GM18511 (cell line): ENCODE results near the gene PAX2.

Experiments used
- ATAC-seq: cut with Tn5 transposase; IDR thresholded peaks from one replicate; pipeline ENCODE4 v1.9.1; 2021; ENCODE audit warnings: mild to moderate bottlenecking, moderate library complexity; ENCODE audit not compliant: unreplicated experiment

Gene PAX2

GRCh38 chr10:100835810-100836209 lies 90.4 kb downstream of the PAX2 start:
- no peak for ATAC-seq

- no peak for ATAC-seq
These were observed 91.5 kb downstream of the PAX2 start for GRCh38 chr10:100836891-100837290.

- ATAC-seq = no peak
These were observed 91.9 kb downstream of the PAX2 start for GRCh38 chr10:100837300-100837699.

- ATAC-seq = no peak
These were observed 93.6 kb downstream of the PAX2 start for GRCh38 chr10:100838986-100839385.

GRCh38 chr10:100841528-100841927 lies 96.1 kb downstream of the PAX2 start:
- no peak for ATAC-seq

- no peak for ATAC-seq
These were observed 102.1 kb downstream of the PAX2 start for GRCh38 chr10:100847440-100847839.

- ATAC-seq = no peak
These were observed 103.4 kb downstream of the PAX2 start for GRCh38 chr10:100848770-100849169.

- ATAC-seq = no peak
These were observed 112.9 kb downstream of the PAX2 start for GRCh38 chr10:100858261-100858660.

GRCh38 chr10:100858747-100859483 lies 113.5 kb downstream of the PAX2 start:
- no peak for ATAC-seq

GRCh38 chr10:100859484-100859763 lies 114.0 kb downstream of the PAX2 start:
- no peak for ATAC-seq

GRCh38 chr10:100863433-100863832 lies 118.1 kb downstream of the PAX2 start:
- ATAC-seq = no peak

- ATAC-seq = no peak
These were observed 118.9 kb downstream of the PAX2 start for GRCh38 chr10:100864036-100864885.

GRCh38 chr10:100864978-100865377 lies 119.6 kb downstream of the PAX2 start:
- no peak for ATAC-seq

- no peak for ATAC-seq
These were observed 120.6 kb downstream of the PAX2 start for GRCh38 chr10:100866010-100866409.

GRCh38 chr10:100866575-100867098 lies 121.3 kb downstream of the PAX2 start:
- no peak for ATAC-seq

GRCh38 chr10:100867261-100867963 lies 122.0 kb downstream of the PAX2 start:
- ATAC-seq = no peak

GRCh38 chr10:100868382-100868781 lies 123.0 kb downstream of the PAX2 start:
- ATAC-seq = no peak

- no peak for ATAC-seq
These were observed 124.0 kb downstream of the PAX2 start for GRCh38 chr10:100869399-100869798.

GRCh38 chr10:100872034-100872791 lies 126.8 kb downstream of the PAX2 start:
- no peak for ATAC-seq

- ATAC-seq = no peak
These were observed 127.9 kb downstream of the PAX2 start for GRCh38 chr10:100873146-100873826.
